GM12875 (cell line): ENCODE results near the gene UPF1.

Experiments
- H3K4me3 ChIP-seq: one replicate; pipeline ENCODE4 v1.5.1; 2011; ENCODE audit warnings: low read depth, low read length, control low read depth
- CTCF ChIP-seq: IDR thresholded peaks from 2 replicates; pipeline ENCODE4 v1.5.1; 2011; ENCODE audit warnings: low read depth, mild to moderate bottlenecking, control low read depth, inconsistent platforms, low read length, moderate library complexity, borderline replicate concordance; ENCODE audit not compliant: insufficient read depth

Gene UPF1

GRCh38 chr19:18895824-18896341 lies 64.1 kb downstream of the UPF1 start, which contains the start of gene CERS1:
Gene CERS1, minus strand, starts transcription at chr19:18896158. Its CDS starts 86 bp downstream, at chr19:18896072.
- no peak within 1 kb of the TSS for H3K4me3 ChIP-seq

GRCh38 chr19:18896421-18896841 lies 64.7 kb downstream of the UPF1 start:
- no peak overlapping the region for H3K4me3 ChIP-seq
- no peak for TF ChIP-seq CTCF

More at GRCh38 chr19:18895824-18896341, 64.1 kb downstream of the UPF1 start, which contains the start of gene CERS1:
- TF ChIP-seq CTCF: no peak

- no peak overlapping the region for H3K4me3 ChIP-seq
- TF ChIP-seq CTCF: no peak
Measured at GRCh38 chr19:18897094-18898029, 65.6 kb downstream of the UPF1 start.

GRCh38 chr19:18898081-18898606 lies 66.4 kb downstream of the UPF1 start:
- TF ChIP-seq CTCF: no peak
- no peak overlapping the region for H3K4me3 ChIP-seq

GRCh38 chr19:18898607-18899408 lies 67.0 kb downstream of the UPF1 start:
- TF ChIP-seq CTCF: no peak

GRCh38 chr19:18899624-18900560 lies 68.1 kb downstream of the UPF1 start:
- no peak for TF ChIP-seq CTCF
- no peak overlapping the region for H3K4me3 ChIP-seq

More at GRCh38 chr19:18898607-18899408, 67.0 kb downstream of the UPF1 start:
- no peak overlapping the region for H3K4me3 ChIP-seq
